ENCODE measurements around the gene GEN1. TPM values are rescaled to one million over a fixed set of nuclear protein-coding genes. Genes with fewer than 3 reads are reported as not detected.
A peak's percentile ranks its signal among the peaks of the same experiment; 100 is the strongest.

The GEN1 gene
- total RNA-seq, 1 donor from 2014 or later = 29.2 TPM

DNA sequence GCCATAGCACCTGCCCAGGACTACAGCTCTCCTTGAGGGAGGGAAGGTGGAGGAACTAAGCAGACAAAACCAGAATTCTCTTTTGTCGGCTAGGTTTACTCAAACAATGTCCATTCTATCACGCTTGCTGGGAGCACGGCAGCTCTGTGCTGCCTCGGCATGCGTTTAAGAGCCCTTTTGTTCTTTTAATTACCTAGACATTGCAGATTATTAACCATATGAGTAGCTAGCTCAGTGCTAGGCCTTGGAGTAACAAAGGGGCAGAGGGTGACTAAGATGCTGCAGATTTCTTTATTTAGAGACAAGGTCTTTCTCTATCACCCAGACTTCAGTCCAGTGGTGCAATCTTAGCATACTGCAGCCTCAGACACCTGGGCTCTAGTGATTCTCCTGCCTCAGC is 73.4 kb downstream of the GEN1 start:
- Mint-ChIP-seq H3K9me3 (no peaks in the 10 kb centered on the region), H3K4me3 (ENCODE audit: low read depth) (no peak overlapping the region), H3K36me3 (ENCODE audit: low read depth) (no peaks in the 10 kb centered on the region), H3K4me1 (ENCODE audit: low read depth) (peaks cover 4% of the 10 kb centered on the region), H3K27me3 (ENCODE audit: low read depth) (peaks cover 35% of the 10 kb centered on the region), H3K27ac (no peak overlapping the region)
- intact Hi-C loops (cut with micrococcal nuclease) = no loop called here
- DNase-seq (ENCODE audit: low spot score) = no peak

DNA sequence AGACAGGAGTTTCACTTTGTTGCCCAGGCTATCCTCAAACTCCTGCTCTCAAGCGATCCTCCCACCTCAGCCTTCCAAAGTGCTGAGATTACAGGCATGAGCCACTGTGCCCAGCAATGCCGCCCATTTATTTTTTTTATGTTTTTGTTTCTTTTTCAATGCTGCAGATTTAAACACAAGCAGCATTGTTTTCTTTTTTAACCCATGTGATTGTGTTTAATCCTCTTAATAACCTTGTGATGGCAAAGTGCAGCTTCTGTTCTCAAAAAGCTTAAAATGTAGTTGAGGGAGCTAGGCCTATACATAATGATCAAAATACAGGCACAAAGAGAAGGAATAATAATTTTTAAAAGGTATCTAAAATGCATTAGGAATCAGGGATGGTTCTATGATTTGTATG is 73.8 kb downstream of the GEN1 start:
- Mint-ChIP-seq H3K36me3 (ENCODE audit: low read depth) (no peaks in the 10 kb centered on the region), H3K4me3 (ENCODE audit: low read depth) (no peak overlapping the region), H3K27me3 (ENCODE audit: low read depth) (peaks cover 36% of the 10 kb centered on the region), H3K27ac (no peak overlapping the region), H3K9me3 (no peaks in the 10 kb centered on the region), H3K4me1 (ENCODE audit: low read depth) (peaks cover 2% of the 10 kb centered on the region)
- no peak for DNase-seq (ENCODE audit: low spot score)
- intact Hi-C loops (cut with micrococcal nuclease) = no loop called here

DNA sequence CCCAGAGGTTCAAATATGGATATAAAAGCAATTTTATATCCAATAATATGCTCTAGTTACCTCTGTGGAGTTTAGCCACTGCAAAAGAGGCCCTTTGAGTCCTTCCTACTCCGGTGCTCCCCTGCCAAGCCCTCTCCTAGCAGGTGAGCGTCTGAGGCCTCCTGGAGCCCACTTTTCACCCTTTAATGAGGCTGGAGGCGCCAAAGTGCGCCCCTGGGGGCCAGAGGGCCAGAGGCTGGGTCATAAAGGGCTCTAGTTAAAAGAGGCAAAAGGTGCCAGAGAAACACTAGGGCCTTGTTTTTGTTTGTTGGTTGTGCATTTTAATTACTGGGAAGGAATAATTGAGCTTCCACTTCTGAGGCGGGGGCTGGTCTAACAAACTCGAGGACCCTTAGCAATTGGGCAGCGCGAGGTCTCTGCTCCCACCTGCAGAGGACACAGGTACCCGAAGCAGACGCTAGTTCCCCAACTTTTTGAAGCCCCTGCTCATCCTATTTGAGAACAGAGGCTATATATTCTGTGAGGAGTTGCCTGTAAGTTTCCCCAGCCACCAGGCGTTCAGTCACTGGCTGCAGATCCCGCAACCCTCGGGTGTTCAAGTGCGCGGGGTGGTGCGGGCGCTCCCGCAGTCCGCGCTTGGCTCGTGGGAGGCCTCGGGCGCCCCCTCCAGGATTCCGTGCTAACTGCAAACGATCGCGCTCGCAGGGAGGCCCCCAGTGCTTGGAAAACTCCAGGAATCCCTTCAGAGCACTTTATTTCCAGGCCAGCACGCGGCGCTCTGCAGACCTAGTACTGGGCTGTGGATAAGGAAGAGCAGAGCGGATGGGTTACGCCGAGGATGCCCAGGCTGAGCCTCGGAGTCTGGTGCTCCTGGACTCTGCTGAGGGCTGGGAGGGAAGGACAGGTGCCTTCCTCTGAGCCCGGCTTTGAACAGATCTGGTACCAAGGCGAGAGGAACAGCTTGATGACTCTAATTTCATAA is 76.4 kb downstream of the GEN1 start:
- H3K9me3 Mint-ChIP-seq = no peaks in the 10 kb centered on the region
- no peaks in the 10 kb centered on the region for H3K4me1 Mint-ChIP-seq (ENCODE audit: low read depth)
- peak; percentile 39 for DNase-seq (ENCODE audit: low spot score)
- intact Hi-C loops (cut with micrococcal nuclease) = loop anchor here (1.0 kb wide), 1 partner anchor 110 kb away; no protein-coding TSS in a partner anchor
- no peak overlapping the region for H3K27ac Mint-ChIP-seq
- no peaks in the 10 kb centered on the region for H3K36me3 Mint-ChIP-seq (ENCODE audit: low read depth)
- no peak overlapping the region for H3K4me3 Mint-ChIP-seq (ENCODE audit: low read depth)
- H3K27me3 Mint-ChIP-seq (ENCODE audit: low read depth) = peaks cover 38% of the 10 kb centered on the region

DNA sequence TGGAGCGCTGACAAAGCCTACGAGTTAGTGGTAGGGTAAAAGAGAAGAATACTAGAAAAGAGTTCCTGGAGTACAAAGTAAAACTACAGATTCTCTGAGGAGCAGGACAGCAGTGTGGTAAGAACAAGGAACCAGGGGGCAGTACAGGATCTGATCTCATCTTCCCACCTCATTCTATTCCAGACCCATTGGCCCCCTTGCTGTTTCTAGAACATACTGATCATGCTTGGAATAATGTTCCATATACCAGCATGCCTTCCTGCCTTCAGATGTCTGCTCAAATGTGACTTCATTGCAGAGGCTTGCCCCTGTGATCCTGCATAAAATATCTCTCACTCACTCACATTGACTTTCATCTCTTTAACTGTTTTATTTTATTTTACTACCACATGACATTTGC is 81.6 kb downstream of the GEN1 start:
- Mint-ChIP-seq H3K4me3 (ENCODE audit: low read depth) (no peak overlapping the region), H3K27ac (no peak overlapping the region), H3K27me3 (ENCODE audit: low read depth) (peaks cover 38% of the 10 kb centered on the region)

More for the DNA sequence above, 81.6 kb downstream of the GEN1 start:
- DNase-seq (ENCODE audit: low spot score) = no peak
- intact Hi-C loops (cut with micrococcal nuclease) = no loop called here
- no peaks in the 10 kb centered on the region for H3K36me3 Mint-ChIP-seq (ENCODE audit: low read depth)
- no peaks in the 10 kb centered on the region for H3K9me3 Mint-ChIP-seq
- H3K4me1 Mint-ChIP-seq (ENCODE audit: low read depth) = no peaks in the 10 kb centered on the region

Other genes starting within 250 kb of the GEN1 start
- gene RAD51AP2, start 235.7 kb upstream of the GEN1 start, total RNA-seq = not detected in 2 replicates
- gene VSNL1, start 213.4 kb upstream of the GEN1 start, total RNA-seq = not detected in 2 replicates
- 30.1 and 30.3 TPM in 2 replicates for gene SMC6, start 328 bp upstream of the GEN1 start, total RNA-seq
- gene MSGN1, start 62.3 kb downstream of the GEN1 start, total RNA-seq = not detected in 2 replicates
- gene KCNS3, start 124.5 kb downstream of the GEN1 start, total RNA-seq = 0.16 and 0.48 TPM in 2 replicates

Measured in activated T-helper 2 cell treated with anti-CD3 and anti-CD28 coated beads, Interferon-gamma antibody, Interleukin-2, Interleukin-4, amounts not matched to agents 10 μg/mL and 5 μg/mL and 100 μg/mL, durations not matched to agents 14 hours and 24 hours and 36 hours (primary cell).